GM19455 (cell line): ENCODE data around the gene C3orf18.
A peak's percentile ranks its signal among the peaks of the same experiment; 100 is the strongest.

Experiments used
- ATAC-seq: cut with Tn5 transposase; IDR thresholded peaks from one replicate; pipeline ENCODE4 v1.9.1; 2021; ENCODE audit not compliant: unreplicated experiment

C3orf18 gene

DNA sequence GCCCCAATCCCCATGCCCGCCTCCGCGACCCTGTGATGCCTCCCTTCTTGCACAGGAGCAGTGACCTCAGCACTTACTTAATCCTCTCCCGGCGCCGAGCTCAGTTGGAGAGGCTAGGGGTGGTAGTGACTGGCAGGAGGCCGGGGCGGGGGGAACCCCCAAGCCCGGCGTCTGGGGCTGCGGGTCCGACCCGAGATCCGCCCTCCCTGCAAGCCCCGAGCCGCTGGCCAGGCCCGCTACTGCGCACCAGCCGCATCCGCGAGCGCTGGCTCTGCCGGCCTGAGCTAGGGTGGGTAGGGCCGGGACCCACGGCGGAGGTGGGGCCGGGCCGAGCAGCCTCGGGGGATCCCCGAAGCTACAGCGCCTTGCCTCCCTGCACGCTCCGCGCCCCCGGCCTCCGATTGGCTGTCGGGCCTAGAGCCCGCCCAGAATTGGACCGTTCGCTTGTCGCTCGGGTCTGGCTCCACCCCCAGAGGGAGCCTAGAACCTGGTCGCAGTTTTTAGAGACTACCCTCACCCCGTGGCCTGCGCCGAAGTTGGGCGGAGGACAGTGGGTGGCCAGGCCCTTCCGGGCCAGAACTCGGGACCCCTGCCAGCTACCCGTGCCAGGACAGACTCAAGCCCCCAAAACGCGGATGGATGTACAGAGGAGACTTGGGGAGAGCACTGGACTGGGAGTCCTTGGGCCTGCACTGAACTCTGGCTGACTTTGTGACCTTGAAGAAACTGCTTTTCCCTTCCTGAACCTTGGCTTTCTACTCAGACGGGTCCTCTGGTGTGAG, at the start of gene C3orf18:
TSS of gene C3orf18 (minus strand) at position 362 of the 782 bp plus-strand sequence. CDS start 2,048 bp downstream, outside the sequence.
- ATAC-seq = peak; percentile 84

DNA sequence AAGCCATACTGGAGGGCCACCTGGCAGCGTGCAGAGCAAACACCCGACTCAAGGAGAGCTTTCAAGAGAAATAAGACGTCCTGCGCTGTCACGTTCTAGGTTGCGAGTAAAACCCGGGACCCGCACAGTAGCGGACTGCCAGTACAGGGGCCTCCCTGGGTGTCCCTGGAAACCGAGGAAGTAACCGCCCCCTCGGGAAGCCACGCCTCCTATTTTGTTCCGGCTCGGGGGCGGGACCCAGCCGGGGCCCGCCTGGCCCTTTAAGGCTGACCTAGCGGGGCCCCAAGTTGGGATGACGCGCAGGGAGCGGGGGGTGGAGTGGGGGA, 49.2 kb upstream of the C3orf18 start:
- ATAC-seq = peak; percentile 64

DNA sequence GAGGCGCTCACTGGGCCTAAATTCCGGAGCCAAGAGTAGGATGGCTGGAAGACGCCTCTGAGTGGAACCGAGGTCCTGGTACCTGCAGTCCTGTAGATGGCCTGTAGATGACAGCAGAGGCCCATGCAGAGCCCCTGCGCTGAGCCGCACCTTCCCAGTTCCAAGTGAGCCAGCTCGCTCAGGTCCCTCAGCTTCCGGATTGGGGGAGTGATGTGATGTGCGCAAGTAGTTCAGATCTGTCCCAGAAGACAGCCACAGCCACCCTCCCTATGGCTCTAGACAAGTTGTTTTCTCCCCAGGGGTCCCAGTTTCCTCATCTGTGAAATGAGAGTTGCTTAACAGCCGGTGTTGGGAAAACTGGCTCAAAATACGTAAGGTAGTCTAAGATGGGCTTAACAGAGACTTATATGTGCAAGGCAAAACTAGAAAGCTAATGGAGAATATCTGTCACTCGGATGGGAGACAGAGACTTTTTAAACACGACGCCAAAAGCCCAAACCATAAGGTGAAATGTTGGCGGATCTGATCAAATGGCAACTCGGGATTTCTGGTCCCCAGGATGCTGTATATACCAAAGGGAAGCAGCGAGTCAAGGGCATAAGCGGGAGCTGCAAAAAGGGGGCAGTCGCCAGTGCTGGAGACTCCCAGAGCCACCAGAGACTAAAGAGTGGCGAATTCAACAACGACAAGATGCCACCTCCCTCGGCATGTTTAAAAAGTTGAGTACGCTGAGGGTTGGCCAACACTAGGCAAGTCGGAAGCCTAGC, 48.6 kb upstream of the C3orf18 start:
- peak; percentile 24 for ATAC-seq

DNA sequence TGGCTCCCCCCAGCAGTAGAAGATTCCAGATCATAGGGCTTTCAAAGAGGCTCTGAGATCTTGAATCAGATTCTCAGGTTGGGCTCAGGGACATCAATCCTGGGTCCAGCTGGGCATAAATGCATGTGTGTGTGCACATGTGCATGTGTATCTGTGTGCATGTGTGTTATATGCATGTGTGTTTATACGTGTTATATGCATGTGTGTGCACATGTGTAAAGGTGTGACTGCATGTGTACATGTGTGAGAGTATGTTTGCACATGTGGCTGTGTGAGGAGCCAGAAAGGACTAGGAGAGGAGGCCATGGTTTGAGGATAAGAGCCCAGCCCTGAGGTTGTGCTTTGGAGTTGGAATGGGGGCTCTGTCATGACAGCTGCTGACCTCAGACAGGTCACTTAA, 47.6 kb upstream of the C3orf18 start:
- no peak for ATAC-seq

DNA sequence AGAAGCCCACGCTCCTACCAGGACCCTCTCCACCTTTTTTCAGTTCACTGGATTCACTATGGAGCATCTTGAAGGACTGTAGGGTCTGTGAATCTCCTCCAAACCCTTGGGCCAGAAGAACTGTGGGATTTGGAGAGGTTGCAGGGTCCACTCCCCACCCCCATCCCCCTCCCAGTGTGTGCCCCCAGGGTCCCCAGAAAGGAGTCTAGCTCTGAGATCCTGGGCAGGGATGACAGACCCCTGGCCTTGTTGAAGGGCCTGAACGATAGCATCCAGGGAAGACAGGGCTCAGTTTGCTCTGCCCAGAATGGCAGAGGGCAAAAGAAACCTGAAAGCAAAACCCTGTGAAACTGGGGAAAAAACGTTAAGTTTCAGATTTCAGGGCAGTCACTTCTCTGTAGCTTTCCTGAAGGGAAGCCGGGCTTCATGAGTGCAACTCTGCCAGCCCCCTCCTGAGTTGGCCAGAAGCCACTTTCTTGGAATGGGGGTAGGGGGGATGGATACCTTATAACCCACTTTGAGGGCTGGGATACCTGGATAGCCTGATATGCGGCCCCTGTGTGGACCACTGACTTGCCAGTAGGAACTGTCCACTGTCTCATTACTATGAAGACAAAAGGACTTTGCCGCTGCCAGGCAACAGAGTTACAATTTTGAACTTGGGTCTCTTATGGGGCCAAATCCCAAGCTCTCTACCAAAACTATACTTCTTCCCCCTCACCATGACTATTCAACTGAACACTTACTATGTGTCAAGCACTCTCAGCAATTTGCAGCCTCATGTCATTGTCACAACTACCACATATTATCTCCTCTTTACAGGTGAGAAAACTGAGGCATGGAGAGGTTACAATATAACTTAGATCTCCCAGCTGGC, 45.7 kb upstream of the C3orf18 start:
- ATAC-seq = no peak

DNA sequence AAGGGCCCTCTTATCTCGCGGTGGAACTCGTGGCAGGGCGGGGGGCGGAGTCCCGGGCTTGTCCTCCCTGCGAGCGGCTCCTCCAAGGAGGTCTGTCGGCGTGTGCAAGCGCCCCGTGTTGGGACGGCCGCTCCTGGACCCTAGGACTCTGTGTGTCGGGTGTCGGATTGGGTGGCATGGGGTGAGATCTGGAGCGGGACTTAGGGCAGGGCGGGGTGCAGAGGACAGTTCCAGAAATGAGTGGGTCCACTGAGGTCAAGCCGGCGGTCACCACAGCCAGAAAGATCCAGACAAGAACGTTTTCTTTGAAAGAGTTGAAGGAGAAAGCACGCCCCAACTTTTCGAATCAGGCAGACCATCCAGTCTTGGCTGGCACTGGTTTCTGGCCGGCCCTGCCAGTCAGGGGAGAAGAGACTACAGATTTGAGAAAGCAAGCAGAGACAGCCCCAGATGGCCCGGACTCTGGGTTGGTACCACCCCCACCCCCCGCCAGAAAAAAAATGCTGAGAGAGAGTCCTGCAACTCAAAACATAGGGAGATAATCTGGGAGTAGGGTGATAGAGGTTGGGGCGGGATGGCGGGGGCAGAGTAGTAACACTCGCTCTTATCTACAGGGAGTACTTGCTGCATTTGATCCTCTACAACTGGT, 44.8 kb upstream of the C3orf18 start:
- ATAC-seq = peak; percentile 5

DNA sequence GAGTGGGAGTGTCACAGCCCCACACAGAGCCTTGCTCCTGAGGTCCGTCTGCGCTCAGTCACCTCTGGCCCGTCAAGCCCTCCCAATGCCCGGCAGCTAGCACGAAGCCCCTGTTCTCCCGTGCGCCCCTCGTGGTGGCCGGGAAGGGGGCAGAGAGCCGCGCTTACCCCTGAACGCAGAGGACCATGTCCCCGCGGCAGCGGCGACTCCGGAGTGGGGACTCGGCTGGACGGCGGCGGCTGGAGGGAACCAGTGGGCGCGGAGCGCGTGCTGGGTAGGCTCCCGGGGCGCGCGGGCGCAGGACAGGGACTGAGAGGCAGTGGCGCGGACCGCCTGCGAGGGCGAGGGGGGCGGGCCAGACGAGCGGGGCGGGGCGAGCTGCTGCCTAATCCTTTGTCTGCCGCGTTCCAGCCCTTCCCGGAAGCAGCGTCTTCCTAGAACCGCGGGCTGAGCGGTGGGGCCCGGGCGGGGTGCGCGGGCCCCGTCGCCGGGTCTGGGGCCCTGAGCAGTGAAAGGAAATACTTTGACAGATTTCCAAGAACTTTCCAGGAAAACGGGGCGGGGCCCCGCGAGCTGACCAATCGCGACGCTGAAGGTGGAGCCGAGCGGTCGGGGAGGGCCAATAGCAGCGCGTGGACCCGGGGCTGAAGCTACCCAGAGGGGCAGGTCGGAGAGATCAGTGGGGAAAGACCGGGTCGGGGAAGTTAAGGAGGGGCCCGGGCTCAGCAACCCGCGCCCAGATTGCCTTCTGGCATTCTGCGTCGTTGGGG, 44.1 kb upstream of the C3orf18 start, which contains the start of gene CISH:
TSS of gene CISH (minus strand) at position 311 of the 770 bp plus-strand sequence. CDS start at position 187, 124 bp downstream.
- peak; percentile 80 for ATAC-seq

DNA sequence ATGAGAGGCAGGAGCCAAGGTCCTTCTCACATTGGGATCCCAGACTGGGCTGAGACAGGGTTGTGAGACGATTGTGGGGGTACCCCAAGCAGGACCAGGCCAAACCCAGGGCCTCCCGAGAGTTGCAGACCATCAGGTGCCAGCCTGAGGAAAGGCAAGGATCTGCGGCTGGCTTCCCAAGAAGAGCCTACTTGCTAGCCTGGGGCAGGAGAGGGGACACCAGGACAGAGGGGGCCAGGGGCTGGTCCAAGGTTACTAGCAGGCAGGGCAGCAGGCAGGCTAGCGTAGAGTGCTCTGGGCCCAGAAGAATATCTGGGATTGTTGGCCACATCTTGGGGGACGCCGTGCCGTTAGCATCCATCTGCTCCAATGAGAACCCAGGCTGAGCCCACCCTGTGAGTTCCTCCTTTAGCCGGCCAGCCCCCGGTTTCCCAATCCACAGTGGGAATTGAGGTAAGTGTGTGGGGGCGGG, 43.5 kb upstream of the C3orf18 start:
- no peak for ATAC-seq

DNA sequence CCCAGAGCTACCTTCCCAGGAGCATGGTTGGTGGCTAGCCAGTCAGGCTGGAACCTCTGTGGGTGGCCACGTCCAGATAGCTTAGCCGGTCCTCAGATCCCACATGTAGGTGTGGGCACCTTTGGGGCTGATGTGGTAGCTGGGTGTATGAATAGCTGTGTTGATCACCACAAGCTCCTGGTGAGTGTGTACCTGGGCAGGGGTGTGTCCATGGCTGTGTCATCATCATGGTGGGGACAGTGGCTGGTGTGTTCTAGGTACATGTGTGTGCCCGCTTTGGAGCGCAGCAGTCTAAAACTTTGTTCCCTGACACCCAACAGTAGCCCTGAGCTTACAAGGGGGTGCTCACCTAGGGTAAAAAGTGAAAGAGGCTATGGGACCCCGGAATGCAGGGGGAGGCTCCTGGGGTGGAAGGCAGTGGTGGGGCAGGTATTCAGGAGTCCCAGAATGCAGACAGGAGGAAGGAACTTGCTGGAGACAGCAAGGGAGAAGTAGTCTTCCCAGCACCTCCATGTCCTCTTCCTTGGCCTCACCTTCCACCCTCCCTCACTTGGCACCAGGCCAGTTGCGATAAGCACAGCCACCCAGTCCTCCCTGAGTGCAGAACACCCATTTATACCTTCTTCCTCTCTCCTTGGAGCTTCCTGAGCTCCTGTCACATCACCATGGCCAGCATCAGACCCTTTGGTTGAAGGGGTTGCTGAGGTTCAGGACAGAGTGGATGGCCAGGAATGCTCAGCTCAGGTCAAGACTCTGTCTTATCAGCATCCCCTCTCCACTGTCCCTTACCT, 42.8 kb upstream of the C3orf18 start:
- ATAC-seq = no peak

DNA sequence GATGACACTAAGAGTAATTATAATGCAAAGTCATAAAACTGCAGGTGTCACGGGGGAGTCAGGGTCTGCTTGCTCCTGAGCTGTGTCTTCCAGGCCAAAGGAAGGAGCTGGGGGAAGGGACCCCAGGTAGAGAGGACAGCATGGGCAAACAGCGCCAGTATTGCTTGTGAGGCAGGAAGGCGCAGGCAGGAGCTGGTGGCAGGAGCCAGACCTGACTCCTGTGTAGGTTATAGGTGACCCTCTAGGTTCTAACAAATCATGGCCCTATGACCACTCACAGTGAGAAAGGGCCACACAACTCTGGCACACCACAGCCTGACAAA, 42.2 kb upstream of the C3orf18 start:
- no peak for ATAC-seq

DNA sequence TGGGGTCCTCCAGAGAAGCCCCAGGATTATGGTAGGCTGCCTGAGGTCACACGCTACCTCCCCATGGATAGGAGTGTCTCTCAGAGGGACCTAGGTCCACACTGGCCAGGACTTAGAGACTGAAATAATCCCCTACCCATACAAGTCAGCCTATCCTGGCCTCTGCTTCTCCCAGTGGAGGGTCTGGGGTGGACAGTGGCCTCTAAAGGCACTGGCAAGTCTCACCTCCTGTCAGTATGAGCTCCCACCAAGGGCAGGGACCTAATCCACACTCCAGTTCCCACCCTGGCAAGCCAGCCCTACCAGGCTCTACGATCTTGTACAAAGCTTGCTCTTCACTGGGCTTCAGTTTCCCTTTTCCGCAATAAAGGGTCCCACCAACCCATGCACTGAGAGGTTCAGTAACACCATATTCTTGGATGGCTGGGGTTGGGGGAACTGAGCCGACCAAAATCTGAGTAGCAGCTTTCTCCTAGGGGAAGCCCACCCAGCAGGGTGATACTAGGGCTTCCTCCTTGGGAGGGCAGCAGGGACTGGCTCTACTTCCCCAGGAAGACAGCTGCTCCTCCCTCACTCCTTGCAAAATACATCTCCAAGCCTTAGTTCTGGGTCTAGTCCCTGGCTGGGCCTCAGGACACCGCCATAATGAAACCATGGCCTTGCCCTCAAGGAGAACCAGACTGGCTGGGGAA, 41.7 kb upstream of the C3orf18 start:
- no peak for ATAC-seq

DNA sequence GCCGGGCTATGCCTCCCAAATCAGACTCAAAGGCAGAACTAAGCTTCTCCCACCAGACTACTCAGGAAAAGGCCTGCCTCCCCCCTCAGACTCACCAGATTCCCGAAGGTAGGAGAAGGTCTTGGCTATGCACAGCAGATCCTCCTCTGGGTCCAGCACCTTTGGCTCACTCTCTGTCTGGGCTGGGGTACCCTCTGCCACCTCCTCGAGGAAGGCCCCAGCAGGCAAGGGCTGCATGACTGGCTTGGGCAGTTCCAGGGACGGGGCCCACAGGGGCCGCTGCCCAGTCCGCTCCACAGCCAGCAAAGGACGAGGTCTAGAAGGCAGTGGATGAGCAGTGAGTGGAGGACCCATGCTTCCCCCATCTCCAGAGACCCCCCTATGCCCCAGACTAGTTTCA, 40.7 kb upstream of the C3orf18 start:
- no peak for ATAC-seq

DNA sequence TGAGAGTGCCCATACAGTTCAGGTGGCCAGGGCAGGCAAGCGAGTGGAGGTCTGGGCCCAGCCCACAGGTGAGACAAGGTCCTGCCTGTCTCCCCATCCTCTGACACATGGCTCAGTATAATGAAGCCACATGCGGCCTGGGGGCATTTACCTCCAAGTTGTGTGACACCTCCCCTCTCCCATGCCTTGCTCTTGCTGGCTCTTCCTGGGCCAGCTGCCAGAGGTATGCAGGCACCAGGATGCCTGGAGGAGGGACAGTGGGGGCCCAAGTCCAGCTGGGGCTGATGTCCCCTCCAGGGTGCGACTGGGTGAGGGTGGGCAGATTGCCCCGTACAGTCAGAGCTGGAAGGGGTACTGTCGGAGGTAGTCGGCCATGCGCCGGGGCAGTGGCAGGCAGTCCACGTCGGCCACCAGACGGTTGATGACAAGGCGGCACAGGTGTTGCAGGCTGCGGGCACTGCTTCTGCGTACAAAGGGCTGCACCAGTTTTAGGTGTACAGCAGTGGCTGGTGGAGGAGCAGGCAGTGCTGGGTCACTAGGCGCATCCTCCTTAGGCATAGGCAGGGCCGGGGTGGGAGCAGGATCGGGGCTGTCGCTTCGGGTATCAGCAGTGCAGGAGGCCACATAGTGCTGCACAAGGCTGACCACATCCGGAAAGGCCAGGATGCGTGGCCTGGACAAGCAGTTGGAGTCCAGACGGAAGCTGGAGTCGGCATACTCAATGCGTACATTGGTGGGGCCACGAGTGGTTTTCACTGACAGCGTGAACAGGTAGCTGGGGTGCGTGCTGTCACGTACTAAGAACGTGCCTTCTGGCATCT, 39.9 kb upstream of the C3orf18 start:
- no peak for ATAC-seq

DNA sequence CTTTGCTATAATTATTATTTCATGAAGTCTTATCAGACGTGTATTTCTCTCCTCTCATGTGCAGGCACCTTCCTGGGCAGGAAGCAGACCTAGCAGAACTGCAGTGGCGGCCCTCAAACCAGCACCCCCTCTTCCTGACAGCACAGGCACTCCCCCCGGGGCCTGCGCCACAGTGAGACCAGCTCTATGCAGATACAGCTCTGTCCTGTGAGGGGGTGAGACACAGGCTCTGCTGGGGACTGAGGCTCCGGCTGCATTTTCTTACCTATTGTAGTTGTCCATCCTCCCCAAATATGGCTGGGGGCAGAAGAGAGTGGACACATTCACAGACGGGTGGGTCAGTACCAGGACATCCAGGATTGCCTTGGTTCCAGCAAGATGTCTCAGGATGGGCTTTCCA, 39.0 kb upstream of the C3orf18 start:
- no peak for ATAC-seq

DNA sequence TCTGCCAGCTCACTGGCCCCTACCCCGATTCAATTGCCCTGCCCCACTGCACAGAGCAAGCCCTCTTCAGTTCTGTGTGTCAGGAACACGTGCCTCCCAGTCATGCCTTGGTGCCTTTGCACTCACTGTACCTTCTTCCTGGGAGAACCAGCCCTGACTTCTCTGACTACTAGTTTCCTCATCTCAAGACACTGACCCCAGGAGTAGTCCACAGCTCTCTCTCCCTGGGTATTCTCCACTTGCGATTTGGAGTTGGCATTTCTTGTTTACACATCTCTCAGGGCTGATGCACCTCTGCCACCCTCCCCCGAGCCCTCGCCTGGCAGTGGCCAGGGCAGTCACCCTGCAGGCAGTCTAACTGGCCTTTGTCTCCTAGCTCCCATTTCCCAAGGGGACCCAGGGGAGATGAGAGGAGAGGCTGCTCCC, 38.4 kb upstream of the C3orf18 start:
- no peak for ATAC-seq

DNA sequence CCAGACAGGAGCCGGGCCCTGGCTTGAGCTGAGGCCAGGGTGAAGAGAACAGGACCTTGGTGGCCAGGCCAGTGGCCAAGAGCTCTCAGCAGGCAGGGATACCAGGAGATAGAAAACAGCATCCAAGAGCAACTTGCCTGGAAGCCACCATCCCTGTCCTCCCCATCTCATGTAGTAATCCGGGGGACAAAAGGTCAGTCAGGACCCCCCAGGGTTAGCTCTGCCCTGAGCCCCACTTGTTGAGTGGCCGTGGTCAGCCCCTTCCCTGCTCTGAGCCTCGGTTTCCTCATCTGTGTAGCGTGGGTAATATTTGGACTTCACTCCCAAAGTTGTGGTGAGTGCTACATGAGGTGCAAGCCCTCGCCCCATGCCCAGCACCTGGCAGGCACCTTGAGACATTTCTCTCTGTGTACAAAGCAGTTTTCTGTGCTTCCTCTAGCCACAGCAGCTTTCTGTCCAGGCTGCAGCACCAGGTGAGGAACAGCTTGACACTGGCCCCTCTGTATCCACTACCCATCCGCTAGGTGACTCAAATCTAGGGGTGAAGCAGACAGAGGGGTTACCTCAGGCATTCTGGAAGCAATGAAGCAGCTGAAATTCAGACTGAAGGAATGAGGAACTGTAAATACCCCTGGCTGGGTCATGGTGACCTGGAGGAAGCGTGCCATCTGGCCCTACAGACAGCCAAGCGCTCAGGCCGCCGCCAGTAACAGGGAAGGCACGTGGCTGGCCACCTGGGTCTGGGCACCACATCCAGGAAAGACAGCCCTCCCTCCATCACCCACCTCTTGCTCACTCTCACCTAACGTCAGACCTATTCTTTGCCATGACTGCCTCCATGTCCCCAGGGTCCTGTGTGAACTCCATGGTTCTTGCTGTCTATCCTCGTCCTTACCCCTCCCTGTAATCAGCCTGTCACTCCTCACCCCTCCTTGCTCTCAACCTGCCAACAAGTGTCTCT, 37.4 kb upstream of the C3orf18 start:
- no peak for ATAC-seq
